ENCODE results near the gene CHST11.

The CHST11 gene

DNA sequence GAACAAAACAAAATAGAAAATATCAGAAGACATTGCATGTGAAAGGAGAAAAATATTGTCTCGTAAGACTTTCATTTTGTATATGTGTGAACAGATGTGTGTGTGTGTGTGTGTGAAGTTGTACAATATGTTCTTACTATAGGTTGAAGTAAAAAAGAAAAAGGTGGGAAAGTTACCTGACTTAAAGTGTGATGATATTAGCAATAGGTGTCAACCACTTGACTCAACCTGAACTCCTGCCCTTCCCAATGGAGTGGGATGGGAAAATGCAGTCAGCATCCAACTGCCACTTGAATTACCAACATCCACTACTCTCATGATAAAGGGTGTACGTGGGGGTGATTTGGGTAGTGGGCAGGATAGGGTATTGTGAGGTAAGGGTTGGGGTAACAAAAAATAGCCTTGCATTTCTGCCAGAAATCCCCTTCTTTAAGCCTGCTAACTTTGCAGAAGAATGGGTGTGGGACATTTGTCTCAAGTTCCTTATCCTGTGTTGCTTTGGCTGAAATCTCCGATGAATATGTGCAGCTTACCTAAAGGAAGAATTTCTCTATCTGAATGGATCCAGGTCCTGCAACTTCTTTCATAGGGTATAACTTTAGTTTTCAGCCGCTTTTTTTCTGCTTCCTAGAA, 181.6 kb downstream of the CHST11 start:
- DNase-seq = no peak

DNA sequence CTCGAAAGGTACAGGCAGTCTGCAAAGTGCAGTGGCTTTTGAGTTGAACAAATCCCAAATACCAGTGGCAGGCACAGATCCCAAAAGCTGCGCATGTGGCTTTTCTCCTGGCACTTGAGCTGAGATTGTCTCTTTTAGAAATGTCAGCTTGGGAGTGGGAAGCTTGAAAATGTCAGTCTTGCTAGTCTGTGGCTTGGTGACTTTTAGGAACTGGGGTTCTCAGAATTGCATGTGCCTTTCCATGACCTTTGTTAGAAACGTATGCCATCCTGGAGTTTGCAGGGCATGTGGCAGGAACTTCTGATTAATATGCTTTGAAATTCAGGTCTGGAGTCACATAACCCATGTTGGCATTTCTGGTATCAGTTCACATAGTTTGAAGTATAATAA, 182.1 kb downstream of the CHST11 start:
- DNase-seq = no peak

DNA sequence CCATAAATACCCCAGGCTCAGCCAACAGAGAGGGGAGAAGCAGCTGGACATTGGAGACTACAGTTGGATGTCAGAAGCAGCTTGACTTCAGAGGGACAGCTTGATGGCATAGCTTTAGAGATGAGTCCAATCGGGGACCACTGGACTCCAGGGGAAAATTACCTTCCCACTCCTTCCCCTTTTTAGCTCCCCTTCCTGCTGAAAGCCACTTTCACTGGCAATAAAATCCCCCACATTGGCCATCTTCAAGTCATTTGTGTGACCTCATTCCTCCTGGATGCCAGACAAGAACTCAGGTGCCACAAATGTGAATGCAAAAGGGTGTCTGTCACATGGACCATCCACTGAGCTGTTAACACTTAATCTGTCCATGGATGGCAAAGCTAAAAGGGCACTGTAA, 184.2 kb downstream of the CHST11 start:
- no peak for DNase-seq

DNA sequence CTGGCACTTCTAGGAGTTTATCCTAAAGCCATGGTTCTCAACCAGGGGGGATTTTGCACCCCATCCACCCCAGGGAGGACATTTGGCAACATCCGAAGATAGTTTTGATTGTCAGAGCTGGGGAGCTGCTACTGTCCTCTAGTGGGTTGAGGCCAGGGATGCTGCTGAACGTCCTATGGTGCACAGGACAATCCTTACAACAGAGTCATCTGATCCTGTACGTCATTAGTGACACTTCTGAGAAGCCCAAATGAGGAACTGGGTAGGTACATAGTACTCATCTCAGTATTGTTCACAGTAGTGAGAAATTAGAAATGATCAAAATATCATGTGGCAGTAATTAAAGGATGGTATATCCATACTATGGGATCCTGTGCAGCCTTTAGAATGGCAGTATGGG, 185.1 kb downstream of the CHST11 start:
- DNase-seq = no peak

DNA sequence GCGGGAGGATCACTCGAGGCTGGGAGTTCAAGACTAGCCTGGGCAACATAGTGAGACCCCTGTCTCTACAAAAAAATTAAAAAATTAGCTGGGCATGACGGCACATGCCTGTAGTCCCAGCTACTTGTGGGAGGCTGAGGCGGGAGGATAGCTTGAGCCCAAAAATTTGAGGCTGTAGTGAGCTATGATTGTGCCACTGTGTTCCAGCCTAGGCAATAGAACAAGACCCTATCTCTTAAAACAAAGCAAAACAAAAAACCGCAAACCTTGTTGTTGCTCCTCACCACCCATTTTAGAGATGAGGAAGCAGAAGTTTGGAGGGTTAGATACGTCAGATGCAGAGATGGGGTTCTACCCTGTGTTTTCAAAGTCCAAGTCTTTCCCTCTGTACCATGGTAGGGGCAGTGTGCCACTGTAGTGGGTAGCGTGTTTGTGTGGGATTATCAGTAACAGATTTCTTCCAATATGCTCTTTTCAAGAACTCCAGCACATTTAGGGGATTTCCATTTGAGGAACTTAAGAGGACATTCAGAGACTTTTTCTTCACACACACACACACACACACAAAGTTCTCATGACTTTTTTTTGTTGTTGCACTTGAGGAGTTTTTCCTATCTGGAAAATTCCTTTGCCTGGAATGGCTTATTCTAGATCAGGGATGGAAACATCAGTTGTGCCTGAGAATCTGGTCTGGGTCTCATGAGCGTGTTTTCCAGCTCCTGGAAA, 186.5 kb downstream of the CHST11 start:
- no peak for DNase-seq

DNA sequence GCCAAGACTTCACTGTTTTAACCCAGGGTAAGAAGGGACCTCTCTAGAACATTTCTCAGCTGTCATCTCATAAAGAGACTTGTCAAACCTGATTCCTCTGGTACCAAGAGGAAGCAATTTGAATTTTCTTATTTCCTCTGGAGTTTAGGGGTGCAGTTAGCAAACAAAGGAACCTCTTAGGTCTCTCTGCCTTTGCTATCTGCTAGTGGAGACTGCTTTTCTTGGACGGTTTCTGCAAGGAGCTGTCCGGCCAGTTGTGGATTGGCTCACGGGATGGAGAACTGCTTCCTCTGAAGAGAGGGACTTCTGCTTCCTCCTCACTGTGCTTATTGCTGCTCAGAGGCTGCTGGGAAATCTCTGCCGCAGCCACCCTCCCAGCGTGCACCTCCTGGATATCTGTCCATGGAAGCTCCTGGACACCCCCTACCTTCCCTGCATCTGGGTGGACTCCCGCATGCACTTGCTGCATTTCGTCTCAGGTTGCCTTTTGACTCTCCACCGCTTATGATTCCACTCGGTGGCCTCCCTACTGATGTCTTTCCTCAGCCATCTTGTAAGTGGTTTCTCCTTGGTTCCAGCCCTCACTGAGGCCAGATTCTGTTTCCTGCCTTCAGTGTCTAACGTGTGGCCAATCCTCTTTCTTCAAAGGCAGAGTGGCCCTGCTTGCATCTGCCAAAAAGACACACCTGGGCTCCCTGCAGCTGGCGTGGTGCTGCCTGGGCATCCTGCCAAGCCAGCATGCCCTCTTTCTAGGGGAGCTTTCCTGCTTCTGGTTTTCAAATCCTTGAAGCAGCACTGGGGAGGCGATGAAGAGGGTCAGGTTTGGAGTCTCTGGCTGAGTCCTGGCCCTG, 187.3 kb downstream of the CHST11 start:
- peak; percentile 80 for DNase-seq

DNA sequence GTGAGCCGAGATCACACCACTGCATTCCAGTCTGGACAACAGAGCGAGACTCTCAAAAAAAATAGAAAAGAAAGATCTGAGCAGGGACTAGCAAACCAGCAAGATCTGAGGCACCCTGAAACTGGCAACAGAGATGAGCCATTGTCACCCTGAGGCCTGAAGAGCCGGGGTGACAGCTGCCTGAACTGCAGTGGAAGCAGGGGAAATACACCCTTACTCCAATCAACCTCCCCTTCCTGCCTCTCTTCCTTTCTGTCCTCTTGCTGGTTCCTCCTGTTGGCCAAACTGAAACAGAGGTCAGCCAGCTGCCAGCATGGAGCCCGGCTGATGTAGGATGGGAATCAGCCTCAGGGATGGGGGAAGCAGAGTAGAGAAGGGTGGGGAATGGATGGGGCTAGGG, 192.0 kb downstream of the CHST11 start:
- DNase-seq = no peak

DNA sequence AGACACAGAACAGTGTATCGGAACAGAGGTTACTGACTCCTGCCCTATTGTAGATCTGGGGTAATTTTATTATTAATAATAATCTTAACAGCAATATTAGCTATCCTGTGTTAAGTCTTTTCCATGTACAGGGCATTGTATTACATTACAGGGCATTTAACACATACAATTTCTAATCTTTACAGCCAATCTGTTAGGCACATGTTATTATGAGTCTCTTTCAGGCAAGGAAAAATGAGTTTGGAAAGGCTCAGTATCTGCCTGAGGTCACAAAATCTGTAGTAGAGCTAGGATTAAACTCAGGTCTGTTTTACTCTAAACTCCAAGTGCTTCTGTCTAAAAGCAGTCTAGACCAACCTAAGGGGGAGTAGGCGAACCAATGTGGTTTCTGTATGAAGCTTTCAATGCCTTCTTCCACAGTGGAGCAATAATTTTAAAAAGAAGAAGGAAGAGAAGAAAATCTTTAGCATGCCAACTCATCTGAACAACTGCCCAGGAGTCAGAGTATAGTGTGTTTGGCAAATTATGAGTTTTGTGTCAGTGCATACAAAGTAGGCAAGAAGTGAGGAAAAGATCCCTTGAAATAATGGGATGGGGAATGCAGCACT, 192.6 kb downstream of the CHST11 start:
- DNase-seq = no peak

DNA sequence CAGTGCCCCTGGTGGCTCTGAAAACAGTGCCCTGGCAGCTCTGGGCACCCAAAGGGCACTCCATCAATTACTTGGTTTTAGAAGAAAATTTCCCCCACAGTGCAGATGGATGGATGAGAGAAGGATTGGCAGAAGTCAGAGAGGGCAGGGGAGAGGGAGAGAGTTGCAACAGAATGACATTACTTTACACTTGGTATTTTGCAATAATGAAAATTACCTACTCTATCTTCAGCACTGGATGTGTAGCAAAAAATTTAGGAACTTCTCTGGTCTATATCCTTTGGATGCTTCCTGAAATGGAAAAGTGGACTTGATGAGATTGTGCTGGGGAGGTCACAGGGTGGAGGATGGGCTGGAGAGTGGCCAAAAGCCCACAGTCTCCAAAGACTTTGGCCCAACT, 193.2 kb downstream of the CHST11 start:
- DNase-seq = no peak

DNA sequence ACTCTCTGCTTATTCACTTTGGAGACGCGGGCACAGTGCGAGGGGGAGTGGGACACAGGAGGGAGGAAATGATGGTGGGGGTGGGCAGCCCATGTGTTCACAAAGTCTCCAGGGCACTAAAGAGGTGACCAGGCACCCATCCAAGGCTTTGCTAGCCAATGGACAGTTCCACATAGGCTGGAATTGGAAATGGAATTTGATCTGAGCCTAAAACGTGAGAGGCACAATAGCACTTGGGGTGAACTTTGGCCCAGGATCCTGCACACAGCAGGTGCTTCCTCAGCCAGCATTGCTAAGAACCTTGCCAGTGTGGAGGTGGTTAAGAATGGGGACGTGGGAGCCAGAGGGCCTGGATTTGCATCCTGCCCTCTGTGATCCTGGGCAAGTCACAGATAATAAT, 193.8 kb downstream of the CHST11 start:
- peak; percentile 15 for DNase-seq

DNA sequence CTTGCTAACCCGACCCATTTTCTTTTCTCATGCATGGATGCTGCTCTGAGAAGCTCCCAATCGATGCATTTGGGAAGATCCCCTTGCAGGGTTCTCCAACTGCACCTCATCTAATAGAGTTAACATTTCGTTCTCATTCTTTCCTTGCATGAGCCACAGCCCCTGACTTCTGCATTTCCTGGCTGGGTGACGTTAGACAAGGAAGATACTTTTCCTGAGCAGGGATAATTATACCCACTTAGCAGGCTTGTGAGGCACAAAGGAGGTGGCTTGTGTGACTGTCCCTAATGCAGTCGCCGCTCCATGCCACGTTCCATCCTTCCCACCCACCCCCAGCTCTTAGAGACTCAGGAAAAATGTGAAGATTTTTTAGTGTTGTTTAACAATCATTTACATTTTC, 195.1 kb downstream of the CHST11 start:
- no peak for DNase-seq

DNA sequence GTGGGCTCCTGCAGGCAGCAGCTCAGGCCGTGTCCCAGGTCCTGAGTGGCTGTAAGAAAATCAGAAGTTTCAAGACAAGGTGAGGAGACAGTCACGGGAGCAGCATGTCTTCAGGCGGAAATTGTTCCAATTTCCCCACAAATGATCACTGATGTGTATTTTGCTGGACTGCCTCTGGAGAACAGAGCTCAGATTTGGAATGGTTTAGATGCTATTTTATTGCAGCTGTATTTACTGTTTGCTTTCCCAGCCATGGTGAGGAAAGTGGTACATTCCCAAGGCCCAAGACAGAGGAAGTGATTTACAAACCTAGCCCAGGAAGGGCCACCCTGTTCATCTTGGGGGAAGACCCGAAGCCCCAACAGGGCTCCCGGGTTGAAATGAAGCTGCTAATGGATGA, 195.6 kb downstream of the CHST11 start:
- no peak for DNase-seq

DNA sequence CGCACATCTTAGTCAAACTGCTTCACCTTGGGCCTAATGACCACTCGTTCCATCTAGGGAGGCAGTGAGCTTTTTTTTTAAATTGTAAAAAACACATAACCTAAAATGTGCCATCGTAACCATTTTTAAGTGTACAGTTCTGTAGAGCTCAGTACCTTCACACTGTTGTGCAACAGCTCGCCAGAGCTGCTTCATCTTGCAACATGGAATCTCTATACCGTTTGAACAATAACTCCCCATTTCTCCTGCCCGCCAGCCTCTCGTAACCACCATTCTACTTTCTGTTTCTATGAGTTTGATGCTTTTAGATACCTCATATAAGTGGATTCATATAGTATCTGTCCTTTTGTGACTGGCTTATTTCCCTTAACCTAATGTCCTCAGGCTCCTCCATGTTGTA, 196.2 kb downstream of the CHST11 start:
- no peak for DNase-seq

DNA sequence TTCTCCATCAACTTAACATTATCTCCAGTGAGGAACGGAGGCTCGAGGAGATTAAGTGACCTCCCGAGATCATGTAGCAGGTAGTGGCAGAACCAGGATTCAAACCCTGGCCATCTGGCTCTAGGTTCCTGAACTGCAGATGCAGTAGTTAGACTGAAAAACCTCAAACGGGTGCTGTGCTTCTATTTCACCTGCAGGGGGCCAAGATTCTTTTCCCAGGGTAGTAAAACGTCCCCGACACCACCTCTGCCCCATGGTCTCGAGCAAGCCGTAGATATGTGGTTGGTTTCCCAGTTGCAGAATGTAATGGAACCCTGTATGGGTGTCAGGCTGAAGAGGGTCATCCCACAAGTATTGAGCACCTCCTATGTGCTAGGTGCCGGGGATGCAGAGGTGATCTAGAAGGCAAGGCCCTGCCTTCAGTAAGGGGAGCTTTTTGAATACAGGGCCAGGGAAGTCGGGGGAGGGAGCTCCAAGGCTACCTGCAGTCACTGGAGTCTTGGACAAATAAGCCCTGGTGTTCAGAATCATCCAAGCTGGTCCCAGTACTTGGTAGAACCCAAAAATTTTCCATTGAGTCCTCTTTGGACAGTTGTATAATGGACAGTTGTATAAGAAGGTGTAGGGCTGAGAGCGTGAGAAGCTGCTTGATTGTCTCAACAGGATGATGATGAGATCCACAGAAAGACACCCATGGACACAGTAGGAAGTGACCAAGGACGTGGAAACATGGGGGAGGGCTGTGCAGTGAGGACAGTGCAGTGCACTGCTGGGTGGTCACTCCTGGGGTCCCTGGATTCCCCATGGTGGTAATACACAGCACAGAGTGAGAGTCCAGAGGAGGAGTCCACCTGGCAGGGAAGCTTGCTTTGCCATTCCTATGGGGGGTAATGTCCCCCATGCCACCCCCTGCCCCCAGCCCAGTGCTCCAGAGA, 197.2 kb downstream of the CHST11 start:
- DNase-seq = no peak

DNA sequence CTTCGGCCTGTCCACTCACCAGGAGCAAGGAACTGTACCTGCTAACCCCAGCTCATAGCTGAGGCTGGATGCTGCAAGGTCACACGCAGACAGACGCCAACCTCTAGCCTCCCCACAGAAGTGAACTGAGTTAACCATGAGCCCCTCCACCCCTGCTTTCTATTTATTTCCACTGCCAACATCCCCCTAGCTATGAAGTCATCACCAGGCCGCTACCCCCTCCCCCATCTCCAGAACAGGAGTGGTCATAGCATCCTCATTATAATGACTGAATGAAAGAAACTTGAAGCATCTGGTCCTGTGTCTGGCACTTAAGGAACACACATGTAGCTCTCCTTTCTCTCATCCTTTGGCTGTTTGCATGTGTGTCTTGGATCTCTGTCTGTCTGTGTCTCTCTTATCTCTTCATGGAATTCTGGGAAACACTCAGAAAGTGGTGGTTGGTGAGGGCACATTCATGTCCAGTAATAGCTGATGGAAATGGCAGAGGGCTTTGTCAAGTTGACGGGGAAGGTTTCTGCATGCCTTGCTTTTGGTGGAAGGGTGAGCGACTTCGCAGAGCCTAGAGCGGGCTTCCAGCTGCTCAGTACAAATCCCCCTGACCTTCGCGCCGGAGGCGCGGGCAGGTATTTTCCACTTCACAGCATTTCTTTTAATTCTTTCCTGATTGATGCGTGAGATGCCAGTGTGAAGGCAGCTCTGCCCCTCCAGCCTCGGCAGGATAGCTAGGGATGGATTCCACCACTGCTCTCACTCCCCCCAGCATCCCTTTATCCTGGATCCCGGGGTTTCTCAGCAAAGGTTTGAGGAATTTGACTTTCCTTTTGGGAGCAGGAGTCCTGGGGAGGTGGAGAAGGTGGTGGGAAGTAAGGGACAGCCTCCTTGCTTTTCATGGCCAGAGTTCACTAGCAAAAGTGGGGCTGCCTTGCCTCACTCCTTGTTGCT, 198.2 kb downstream of the CHST11 start:
- DNase-seq = no peak

DNA sequence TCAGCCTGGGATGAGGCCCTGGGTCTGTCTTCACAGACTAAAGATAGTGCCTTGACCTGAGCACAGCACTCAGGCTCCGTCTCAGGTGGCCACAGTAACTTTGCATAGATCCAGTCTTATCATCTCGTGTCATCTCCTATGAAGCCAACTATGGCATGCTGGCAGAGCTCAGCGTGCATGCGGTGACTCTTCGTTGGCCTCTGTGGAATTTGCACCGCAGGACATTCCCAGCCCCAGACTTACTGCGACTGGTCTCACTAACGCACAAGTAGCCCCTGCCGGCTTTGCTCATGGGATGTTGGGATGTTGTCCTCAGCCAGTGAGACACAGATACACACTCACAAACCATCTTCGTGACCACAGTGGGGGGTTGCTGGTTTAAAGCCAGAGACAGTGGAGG, 199.6 kb downstream of the CHST11 start:
- DNase-seq = no peak

DNA sequence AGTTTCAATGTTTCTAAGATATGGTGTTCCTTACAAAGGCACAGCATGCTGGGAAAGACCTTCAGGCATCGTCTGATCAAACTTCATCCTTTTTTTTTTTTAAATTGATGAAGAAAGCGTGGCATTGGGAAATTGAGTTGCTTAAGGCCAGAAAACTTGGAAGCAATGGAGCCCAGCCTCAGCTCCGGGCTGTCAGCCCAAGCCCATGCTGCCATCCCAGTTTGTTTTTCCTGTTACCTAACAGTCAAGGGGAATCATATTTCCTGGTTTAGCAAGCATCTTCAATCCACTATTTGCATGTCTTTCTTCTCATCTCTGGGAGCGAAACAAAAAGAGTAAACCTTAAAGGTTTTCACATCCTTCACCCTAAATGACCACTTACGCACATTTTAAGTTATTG, 200.2 kb downstream of the CHST11 start:
- no peak for DNase-seq

DNA sequence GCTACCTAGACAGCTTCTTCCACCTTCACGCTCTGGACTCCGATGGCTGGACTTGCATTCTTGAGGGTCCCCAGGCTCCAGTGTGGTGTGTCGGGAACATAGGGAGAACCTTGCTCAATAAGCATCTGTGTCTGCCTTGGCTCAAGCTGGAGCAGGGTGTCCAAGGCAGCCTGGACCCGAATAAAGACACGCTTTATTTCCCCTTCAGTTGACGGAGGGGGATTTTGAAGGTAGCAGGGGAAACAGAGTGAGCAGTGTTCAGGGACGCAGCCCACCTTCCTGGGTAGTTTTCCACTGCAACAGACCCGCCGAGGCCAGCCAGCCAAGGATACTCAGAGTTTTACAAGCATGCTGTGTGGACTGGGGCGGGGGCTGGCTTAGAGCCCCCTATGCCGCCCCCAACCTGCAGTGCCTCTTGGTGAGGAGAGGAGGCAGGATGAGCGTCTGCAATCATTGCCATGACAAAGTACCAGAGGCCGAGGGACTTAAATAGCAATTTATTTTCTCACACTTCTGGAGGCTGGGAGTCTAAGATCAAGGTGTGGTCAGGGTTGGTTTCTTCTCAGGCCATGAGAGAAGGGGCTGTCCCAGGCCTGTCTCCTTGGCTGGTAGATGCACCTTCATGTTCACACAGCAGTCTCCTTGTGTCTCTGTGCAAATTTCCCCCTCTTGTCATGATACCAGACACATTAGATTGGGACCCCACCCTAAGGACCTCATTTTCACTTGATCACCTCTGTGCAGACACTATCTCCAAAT, 201.2 kb downstream of the CHST11 start:
- no peak for DNase-seq

DNA sequence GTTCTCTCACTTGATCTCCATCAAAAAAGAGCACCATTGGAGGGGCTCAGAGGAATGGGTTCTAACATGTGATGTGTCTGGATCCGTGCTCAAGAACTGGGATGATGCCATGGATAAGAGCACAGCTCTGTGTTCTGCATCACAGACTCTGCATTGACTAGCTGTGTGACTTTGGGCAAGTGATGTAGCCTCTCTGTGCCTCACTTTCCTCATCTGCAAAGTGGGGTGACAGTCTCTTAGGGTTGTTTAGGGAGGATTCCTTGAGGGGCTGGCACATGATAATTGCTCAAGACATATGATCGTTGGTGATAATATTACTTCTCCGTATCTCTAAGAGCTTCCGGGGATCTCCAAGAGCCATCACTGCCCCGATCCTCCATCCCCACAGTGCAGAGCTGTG, 202.3 kb downstream of the CHST11 start:
- no peak for DNase-seq

DNA sequence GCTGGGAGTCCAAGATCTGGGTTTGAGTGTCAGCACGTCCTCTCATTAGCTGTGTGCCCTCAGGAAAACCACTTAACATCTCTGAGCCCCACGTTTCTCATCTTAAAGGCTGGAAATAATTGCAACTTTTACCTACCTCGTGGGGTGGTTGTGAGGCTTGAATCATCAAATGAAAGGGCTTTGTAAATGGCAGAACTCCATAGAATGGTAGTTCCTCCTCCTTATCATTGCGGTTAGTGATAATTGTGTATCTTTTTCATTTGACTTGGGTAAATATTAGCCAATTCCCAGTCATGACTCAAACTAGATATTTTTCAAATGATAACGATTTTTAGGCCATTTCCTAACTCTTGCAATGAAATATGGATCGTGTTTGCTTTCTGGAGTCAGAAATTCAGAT, 205.5 kb downstream of the CHST11 start:
- DNase-seq = no peak

DNA sequence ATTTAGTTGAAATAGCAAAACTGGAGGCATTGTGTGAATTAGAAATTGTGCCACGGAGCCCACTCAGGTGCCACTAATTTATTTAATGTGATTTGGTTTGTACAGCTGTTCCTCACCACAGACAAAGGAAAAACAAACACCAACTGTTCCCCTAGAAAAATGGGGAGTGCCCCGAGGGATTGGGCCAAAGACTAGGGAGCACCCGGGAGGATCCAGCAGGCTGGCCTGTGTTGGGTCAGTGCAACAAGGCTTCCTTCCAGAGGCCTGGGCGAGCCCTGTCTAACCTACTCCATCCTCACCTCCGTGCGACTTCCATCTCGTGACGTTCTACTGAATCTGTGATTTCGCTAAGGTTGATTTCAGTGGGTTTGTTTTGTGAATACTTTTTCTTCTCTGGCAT, 206.2 kb downstream of the CHST11 start:
- peak; percentile 18 for DNase-seq
